ENCODE measurements around the gene COL19A1. TPM values are rescaled to one million over a fixed set of nuclear protein-coding genes. Genes with fewer than 3 reads are reported as not detected.
"Not testable (repeated sequence)": the region's sequence is repeated elsewhere in the genome, so short reads cannot be mapped to it uniquely, and the experiment has no call there.

The COL19A1 gene
- total RNA-seq, 2 donors from 2014 or later: 1.1 TPM; not detected in 1

GRCh38 chr6:69889234-69889974 is 23.0 kb downstream of the COL19A1 start:
- intact Hi-C loops (cut with DNase I, micrococcal nuclease); ATAC-seq; DNase-seq: not testable (repeated sequence)

- ATAC-seq, DNase-seq: not testable (repeated sequence)
These were observed 26.2 kb downstream of the COL19A1 start for GRCh38 chr6:69892561-69892960.

GRCh38 chr6:69893266-69893665 is 26.9 kb downstream of the COL19A1 start:
- DNase-seq; intact Hi-C loops (cut with DNase I, micrococcal nuclease); ATAC-seq: not testable (repeated sequence)

More at GRCh38 chr6:69892561-69892960, 26.2 kb downstream of the COL19A1 start:
- intact Hi-C loops (cut with DNase I, micrococcal nuclease): not testable (repeated sequence)

GRCh38 chr6:69894578-69895347 is 28.4 kb downstream of the COL19A1 start:
- ATAC-seq (no peak), DNase-seq (no peak)
- intact Hi-C loops (cut with DNase I, micrococcal nuclease): no loop called here

- DNase-seq (no peak), ATAC-seq (no peak)
- intact Hi-C loops (cut with DNase I, micrococcal nuclease): no loop called here
These were observed 29.0 kb downstream of the COL19A1 start for GRCh38 chr6:69895396-69895795.

- ATAC-seq (no peak), DNase-seq (no peak)
- intact Hi-C loops (cut with DNase I, micrococcal nuclease): no loop called here
These were observed 34.5 kb downstream of the COL19A1 start for GRCh38 chr6:69900869-69901268.

- ATAC-seq (no peak), DNase-seq (no peak)
- intact Hi-C loops (cut with DNase I, micrococcal nuclease): no loop called here
These were observed 35.0 kb downstream of the COL19A1 start for GRCh38 chr6:69901361-69901760.

GRCh38 chr6:69907981-69908498 is 41.7 kb downstream of the COL19A1 start:
- DNase-seq: no peak
- intact Hi-C loops (cut with DNase I, micrococcal nuclease): no loop called here
- no peak for ATAC-seq

- ATAC-seq: no peak
- intact Hi-C loops (cut with DNase I, micrococcal nuclease): no loop called here
- DNase-seq: no peak
These were observed 47.0 kb downstream of the COL19A1 start for GRCh38 chr6:69913361-69913760.

GRCh38 chr6:69914015-69914485 is 47.7 kb downstream of the COL19A1 start:
- intact Hi-C loops (cut with DNase I, micrococcal nuclease): no loop called here
- DNase-seq: no peak
- no peak for ATAC-seq

GRCh38 chr6:69915346-69915745 is 49.0 kb downstream of the COL19A1 start:
- ATAC-seq: no peak
- intact Hi-C loops (cut with DNase I, micrococcal nuclease): no loop called here
- DNase-seq: no peak

- intact Hi-C loops (cut with DNase I, micrococcal nuclease): no loop called here
- DNase-seq (no peak), ATAC-seq (no peak)
These were observed 51.5 kb downstream of the COL19A1 start for GRCh38 chr6:69917834-69918233.

GRCh38 chr6:69918813-69919475 is 52.6 kb downstream of the COL19A1 start:
- DNase-seq (no peak), ATAC-seq (no peak)
- intact Hi-C loops (cut with DNase I, micrococcal nuclease): no loop called here

- DNase-seq; ATAC-seq; intact Hi-C loops (cut with DNase I, micrococcal nuclease): not testable (repeated sequence)
These were observed 54.7 kb downstream of the COL19A1 start for GRCh38 chr6:69921066-69921465.

- intact Hi-C loops (cut with DNase I, micrococcal nuclease); ATAC-seq; DNase-seq: not testable (repeated sequence)
These were observed 55.3 kb downstream of the COL19A1 start for GRCh38 chr6:69921611-69922010.

GRCh38 chr6:69926745-69927144 is 60.4 kb downstream of the COL19A1 start:
- no peak for ATAC-seq
- DNase-seq: no peak
- intact Hi-C loops (cut with DNase I, micrococcal nuclease): no loop called here

GRCh38 chr6:69933239-69933638 is 66.9 kb downstream of the COL19A1 start:
- DNase-seq (no peak), ATAC-seq (no peak)
- intact Hi-C loops (cut with DNase I, micrococcal nuclease): no loop called here

- ATAC-seq: no peak
- intact Hi-C loops (cut with DNase I, micrococcal nuclease): no loop called here
These were observed 68.7 kb downstream of the COL19A1 start for GRCh38 chr6:69935079-69935478.

GRCh38 chr6:69936674-69937363 is 70.5 kb downstream of the COL19A1 start:
- ATAC-seq (no peak), DNase-seq (no peak)
- intact Hi-C loops (cut with DNase I, micrococcal nuclease): no loop called here

More at GRCh38 chr6:69935079-69935478, 68.7 kb downstream of the COL19A1 start:
- DNase-seq: no peak

All from left colon (tissue), 2 donors.